OCI-LY3 (cell line): ENCODE measurements around the gene ADGRG4.

ENCODE experiments used
- EZH2phosphoT487 ChIP-seq: fragments of 200-600 bp; shearing (Covaris generic); IDR thresholded peaks from 2 replicates; pipeline ENCODE4 v1.6.1; 2018; ENCODE audit warnings: antibody characterized with exemption, mixed run types, low read depth
- TF ChIP-seq, protein P1 (sequence below): fragments of 200-600, 300-600 bp; sonication (generic); IDR thresholded peaks from 2 replicates; pipeline ENCODE4 v1.5.1; 2014; ENCODE audit warnings: antibody characterized with exemption, low read length, low read depth

DNA sequence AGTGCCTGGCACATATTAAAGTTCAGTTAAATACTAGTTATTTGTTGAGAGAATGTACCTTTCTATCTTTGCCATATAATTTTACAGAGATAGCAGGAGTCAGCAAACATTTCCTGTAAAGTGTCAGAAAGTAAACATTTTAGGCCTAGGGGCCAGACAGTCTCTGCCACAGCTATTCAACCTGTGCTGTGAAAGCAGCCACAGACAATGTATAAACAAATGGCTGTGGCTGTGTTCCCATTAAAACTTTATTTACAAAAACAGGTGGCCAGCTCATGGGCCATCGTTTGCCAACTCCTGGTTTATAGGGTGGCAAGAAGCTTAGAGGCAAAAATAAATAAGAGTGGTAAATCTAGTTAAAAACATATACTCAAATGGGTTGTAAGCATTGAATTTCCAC is 153.0 kb downstream of the ADGRG4 start:
- TF ChIP-seq, protein P1, sequence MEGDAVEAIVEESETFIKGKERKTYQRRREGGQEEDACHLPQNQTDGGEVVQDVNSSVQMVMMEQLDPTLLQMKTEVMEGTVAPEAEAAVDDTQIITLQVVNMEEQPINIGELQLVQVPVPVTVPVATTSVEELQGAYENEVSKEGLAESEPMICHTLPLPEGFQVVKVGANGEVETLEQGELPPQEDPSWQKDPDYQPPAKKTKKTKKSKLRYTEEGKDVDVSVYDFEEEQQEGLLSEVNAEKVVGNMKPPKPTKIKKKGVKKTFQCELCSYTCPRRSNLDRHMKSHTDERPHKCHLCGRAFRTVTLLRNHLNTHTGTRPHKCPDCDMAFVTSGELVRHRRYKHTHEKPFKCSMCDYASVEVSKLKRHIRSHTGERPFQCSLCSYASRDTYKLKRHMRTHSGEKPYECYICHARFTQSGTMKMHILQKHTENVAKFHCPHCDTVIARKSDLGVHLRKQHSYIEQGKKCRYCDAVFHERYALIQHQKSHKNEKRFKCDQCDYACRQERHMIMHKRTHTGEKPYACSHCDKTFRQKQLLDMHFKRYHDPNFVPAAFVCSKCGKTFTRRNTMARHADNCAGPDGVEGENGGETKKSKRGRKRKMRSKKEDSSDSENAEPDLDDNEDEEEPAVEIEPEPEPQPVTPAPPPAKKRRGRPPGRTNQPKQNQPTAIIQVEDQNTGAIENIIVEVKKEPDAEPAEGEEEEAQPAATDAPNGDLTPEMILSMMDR = no peak
- TF ChIP-seq EZH2phosphoT487 = no peak
